Activated T-helper 1 cell treated with Interleukin-2 at 50 U/mL for 16 hours (primary cell): ENCODE data around the gene POFUT1.
"Not testable (repeated sequence)": the region's sequence is repeated elsewhere in the genome, so short reads cannot be mapped to it uniquely, and the experiment has no call there.

Source experiments
- DNase-seq: peaks from one replicate; pipeline ENCODE4 v3.0.0-alpha.2; 2020; ENCODE audit warnings: low read depth

Gene POFUT1

GRCh38 chr20:32235331-32236047 is 27.8 kb downstream of the POFUT1 start:
- no peak for DNase-seq

- no peak for DNase-seq
These were observed 28.4 kb downstream of the POFUT1 start for GRCh38 chr20:32236048-32236533.

- no peak for DNase-seq
These were observed 29.1 kb downstream of the POFUT1 start for GRCh38 chr20:32236819-32237218.

- DNase-seq = no peak
These were observed 29.7 kb downstream of the POFUT1 start for GRCh38 chr20:32237419-32237818.

- no peak for DNase-seq
These were observed 31.1 kb downstream of the POFUT1 start for GRCh38 chr20:32238483-32239425.

GRCh38 chr20:32240205-32240604 is 32.5 kb downstream of the POFUT1 start:
- DNase-seq = no peak

- no peak for DNase-seq
These were observed 34.1 kb downstream of the POFUT1 start for GRCh38 chr20:32241807-32242206.

- no peak for DNase-seq
These were observed 36.6 kb downstream of the POFUT1 start for GRCh38 chr20:32244150-32244823.

GRCh38 chr20:32244959-32245358 is 37.3 kb downstream of the POFUT1 start:
- no peak for DNase-seq

GRCh38 chr20:32246208-32246607 is 38.5 kb downstream of the POFUT1 start:
- DNase-seq = not testable (repeated sequence)

- DNase-seq = no peak
These were observed 40.4 kb downstream of the POFUT1 start for GRCh38 chr20:32248043-32248442.

GRCh38 chr20:32249030-32249738 is 41.5 kb downstream of the POFUT1 start:
- DNase-seq = no peak

- no peak for DNase-seq
These were observed 43.8 kb downstream of the POFUT1 start for GRCh38 chr20:32251470-32251869.

- no peak for DNase-seq
These were observed 44.5 kb downstream of the POFUT1 start for GRCh38 chr20:32252189-32252588.

GRCh38 chr20:32260973-32261372 is 53.3 kb downstream of the POFUT1 start:
- DNase-seq = not testable (repeated sequence)

GRCh38 chr20:32261644-32262043 is 54.0 kb downstream of the POFUT1 start:
- no peak for DNase-seq

- DNase-seq = no peak
These were observed 55.8 kb downstream of the POFUT1 start for GRCh38 chr20:32263398-32263954.

- DNase-seq = no peak
These were observed 63.9 kb downstream of the POFUT1 start for GRCh38 chr20:32271620-32272019.

- DNase-seq = no peak
These were observed 66.7 kb downstream of the POFUT1 start for GRCh38 chr20:32274359-32274758.

- DNase-seq = not testable (repeated sequence)
These were observed 67.5 kb downstream of the POFUT1 start for GRCh38 chr20:32275163-32275562.
